IPS-NIHi7 (cell line): ENCODE results near the gene THBD.

Experiments used
- DNase-seq: peaks from one replicate; pipeline ENCODE4 v3.0.0; 2012; ENCODE audit warnings: mixed read lengths; ENCODE audit errors: extremely low spot score

The THBD gene

DNA sequence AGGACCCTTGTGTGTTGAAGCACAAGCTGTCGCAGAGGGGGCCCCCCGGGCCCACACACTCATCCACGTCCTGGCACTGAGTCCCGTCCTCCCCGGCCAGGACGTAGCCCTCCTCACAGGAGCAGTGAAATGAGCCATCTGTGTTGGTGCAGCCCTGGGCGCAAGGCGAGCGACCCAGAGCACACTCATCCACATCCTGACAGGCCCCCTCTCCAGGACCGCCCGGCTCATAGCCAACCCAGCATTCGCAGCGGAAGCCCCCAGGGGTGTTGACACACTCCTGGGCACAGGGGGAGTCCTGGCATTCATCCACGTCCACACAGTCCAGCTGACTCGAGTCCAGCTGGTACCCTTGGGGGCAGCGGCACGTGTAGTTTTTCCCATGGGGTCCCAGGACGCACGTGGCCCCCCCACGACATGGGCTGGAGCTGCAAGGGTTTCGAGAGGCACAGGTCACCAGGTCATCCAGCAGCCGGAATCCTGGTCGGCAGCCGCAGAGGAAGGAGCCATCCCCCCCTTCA lies 35.4 kb upstream of the THBD start:
- DNase-seq, result no peak

DNA sequence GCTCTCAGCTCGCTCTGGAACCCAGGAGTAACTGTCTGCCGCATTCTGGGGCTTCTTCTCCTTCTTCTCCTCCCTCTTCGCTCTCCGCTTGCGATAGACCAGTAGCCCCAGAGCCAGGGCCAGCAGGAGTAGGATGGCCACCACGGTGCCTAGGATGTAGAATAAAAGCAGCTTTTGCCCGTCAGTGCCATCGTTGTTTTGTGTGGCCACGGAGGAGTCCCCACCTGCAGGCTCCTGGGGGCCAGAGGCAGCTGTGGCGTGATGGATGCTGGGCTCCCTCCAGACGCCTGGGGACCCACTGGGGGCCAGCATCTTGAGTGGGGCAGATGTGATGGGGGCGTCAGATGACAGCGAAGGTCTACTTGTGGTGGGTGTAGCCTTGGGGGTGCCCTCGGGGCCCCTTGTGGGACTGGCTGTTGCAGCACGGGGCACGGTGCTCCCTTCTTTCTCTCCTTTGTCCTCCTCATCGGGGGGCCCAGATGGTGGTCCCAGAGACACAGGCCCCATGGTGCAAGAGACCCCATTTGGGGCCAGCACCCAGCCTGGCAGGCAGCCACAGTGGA lies 34.9 kb upstream of the THBD start:
- no peak for DNase-seq

DNA sequence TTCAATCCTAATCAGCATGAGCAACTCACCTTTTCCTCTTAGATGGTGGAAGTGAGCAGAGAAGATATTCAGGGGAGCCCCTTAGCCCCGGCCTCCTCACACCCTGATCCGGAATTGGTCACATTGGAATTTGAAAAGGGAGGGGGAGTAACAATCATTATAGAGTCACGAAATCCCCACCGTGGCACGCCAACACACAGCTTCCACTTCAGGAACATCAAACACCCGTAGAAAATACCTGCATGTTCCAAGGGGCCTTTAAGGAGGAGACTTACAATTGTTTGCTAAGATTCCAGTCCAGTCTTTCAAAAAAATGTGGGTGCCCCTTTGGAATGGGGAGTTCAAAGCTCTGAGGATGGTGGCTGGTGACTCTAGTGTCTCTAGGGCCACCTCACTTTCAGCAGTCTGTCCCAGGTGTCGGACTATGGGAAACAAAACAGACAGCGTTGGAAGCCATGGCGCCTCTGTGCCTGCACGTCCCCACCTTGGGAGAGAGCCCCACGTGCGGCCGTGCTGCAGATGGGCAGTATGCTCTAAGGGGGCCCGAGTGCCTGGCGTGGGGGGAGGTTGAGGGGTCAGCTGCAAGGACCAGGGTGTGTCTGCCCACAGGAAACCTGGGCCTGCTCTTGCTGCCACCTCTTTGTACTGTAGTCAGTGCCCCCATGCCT lies 34.2 kb upstream of the THBD start:
- no peak for DNase-seq

DNA sequence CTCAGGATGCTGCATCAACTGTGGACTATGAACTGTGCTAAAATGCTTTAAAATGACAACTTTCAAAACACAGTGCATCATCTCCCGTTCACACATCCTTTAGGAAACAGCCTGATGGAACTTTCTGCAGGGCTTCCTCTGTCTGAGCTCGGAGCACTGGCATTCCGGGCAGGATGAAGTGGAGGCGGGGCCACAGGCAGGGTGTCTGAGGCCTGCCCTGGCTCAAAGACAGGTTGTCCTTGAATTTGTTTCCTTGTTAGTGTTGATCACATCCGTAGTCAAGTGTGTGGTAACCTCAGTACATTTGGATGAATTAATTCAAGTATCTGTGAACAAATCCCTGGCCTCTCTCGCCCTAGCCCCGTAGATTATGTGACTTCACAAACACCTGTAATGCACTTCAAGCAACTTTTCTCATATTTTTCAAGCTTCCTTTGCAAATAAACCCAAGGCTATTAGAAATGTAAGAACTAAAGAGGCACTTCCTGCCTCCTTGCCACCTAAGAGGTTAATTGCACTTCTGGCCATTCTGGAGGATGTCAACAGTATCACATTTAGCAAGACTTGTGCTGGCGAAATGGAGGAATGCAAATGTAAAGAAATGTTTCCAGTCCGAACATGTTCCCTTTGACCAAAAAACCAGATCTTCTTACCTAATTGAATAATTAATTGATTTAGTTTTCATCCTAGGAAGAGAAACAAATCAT lies 33.5 kb upstream of the THBD start:
- peak; percentile 59 for DNase-seq

DNA sequence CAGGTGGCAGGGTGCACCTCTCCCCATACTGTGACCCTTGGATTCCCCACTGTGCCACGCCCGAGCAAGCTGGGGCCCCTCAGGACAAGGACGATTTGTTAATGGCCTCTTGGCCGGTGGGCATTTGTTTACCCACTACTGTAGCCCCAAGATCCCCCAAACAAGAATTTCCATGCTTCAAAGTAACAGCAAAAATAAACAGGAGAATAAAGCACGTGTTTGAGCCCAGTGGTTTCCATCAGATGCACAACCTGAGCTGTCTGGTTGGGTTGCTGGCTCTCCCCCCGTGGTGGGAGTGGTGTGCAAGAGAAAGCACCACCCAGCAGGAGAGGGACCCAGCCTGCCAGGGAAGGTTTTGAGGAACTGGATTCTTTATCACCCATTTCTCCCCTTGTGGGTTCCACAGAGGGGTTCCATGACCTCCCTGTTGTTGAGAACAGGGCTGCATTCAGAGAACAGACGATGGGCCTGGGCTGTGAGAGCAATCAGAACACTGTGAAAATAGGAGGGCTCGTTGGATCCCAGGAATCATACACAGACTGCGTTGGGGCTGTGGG lies 31.9 kb upstream of the THBD start:
- DNase-seq, result no peak

DNA sequence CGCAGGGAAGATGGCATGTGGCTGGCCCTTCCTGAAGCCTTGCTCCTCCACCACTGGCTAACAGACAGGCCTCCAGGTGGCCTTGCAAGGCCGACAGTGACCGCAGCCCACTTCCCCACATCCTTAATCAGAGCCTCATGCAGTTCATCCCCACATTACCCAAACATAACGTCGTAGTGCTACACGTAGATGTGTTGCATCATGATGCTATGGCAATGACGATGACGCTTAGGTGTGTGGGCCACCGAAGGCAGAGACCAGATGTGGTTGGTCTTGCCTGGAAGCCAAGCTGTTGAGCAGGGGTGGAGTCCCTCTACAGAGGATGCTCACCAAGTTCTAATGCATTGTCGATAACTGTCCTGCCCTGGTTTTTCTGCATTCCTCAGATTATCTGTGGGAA lies 31.0 kb upstream of the THBD start:
- no peak for DNase-seq

DNA sequence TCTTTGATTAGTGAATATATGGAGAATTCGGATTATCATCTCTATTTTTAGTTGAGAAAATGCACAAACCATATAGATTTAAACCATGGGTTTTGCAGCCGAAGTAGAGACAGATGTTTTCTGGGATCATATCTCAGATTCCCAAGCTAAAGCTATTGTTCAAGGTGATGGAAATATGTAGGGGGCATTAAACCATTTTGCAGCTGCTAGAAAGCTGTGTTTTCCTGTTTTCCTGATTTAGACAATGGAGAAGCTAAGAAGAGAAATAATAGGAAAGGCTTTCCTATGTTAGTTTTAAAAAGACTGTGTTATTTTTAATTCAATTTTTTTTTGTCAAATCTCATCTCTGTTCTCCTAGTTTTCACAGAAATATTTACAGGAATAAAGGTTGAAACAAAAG lies 30.5 kb upstream of the THBD start:
- no peak for DNase-seq

DNA sequence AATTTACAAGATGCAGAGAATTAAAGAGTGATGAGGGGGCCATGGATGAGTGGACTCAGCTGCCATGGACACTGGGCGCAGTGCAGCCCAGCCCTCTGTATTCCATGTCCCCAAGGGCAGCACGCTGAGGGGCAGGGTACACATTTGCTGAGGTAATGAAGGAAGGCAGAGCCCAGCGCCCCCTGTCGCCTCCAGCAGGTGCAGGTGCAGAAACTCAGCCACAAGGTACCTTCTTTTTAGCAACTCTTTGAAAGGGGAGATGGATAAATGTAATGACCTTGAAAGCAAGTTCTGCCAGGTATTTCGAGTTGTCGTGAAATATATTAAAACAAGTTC lies 29.5 kb upstream of the THBD start:
- peak; percentile 58 for DNase-seq

DNA sequence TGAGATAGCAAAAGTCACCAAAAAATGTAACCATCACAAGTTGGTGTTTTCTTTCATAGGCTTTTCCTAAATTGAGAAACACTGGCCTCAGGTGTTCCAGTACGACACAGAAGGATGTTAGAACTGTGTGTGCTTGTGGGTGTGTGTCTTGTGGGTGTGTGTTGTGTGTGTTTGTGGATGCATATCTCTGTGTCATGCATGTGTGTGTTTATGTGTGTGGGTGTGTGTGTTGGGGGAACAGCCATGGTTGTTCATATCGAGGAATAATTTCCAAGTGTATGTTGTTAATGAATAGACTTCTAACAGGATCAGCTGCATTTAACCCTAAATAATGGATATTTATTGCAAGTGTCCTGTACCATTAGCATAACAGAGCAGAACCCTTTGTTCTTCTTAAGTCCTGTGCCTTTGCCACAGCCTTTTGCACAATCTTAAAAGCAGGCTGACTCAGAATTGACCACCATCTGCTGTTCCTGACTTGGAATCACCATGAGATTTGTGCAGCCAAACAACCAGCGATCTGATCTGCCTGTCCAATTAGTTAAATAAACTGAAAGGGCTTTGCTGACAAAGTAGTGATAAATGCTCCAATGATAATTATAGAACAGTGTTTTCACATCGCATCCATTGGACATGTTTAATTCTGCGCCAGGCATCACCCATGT lies 29.0 kb upstream of the THBD start:
- no peak for DNase-seq

DNA sequence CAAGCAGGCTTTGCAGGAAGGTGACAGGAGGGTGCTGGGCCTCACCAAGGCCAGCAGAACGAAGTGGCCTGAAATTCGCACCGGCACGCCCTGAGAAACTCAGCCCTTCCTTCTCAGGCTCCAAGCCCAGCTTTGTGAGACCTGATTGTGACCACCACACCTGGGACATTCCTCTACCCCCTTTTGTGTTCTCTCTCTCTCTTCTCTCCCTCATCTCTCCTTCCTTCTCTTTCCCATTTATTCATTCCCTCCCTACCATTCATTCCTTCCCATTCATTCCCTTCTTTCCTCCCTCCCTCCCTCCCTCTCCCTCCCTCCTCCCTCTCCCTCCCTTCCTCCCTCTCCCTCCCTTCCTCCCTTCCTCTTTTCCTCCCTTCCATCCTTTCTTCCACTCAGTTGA lies 27.8 kb upstream of the THBD start:
- DNase-seq, result no peak

DNA sequence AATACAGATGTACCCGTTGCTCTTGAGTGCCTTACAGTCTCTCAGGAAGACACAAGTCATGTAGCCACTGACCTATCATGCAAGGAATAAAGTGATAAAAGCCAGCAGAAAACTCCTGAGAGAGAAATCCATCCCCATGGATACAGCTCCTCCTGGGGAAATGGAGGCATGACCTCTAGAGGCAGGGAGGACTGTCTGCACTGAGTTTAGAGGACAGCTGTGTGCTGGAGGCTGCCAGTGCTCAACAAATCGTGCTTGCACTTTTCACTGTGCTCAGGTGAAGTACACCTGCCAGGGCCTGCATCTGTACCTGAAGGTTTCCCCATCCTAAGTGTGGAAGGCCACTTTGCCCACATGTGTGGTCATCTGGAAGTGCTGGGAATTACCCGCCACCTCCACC lies 24.6 kb upstream of the THBD start:
- no peak for DNase-seq

DNA sequence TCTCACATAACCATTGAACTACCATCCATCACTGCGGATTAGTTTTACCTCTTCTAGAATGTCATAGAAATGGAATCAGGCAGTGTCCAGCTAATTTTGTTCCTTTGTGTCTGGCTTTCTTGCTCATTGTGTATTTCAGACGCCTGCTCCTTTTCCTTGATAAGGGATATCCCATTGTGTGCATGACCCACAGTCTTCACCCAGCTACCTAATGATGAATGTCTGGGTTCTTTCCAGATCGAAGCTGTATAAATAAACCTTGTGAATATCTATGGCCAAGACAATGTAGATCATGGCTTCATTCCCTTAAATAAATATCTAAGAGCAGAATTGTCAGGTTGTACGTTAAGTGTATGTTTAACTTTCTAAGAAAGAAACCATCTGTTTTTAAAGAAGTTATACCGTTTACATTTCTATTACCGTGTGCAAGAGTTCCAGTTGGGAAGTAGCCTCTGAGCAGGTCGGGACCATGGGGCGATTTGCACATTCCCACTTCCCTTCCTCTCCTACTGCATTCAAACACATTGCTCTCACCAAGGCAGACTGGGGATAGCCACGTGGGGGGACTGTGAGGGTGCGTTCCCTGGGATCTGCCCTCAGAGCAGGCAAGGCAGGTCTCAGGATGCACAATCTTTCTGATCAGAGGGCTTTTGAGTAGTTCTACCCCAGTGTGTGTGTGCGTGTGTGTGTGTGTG lies 23.6 kb upstream of the THBD start:
- no peak for DNase-seq

DNA sequence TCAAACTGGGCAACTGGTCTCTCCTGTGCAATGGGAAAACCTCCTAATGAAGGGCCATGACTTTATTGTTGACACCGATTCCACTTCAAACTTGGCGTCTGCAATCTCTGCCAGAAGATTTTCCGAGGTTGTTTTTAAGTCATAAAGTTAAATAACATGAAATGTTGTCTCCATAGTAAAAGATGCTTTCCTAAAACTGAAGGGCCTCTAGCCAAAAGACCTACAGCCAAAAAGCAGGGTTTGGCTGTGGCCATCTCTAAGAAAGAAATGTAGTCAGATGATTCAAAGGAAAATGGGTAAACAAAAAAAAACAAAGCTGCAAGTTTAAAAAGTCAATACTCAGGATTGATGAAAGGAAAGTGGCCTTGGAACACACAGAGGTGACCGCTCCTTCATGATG lies 22.5 kb upstream of the THBD start:
- DNase-seq, result no peak

DNA sequence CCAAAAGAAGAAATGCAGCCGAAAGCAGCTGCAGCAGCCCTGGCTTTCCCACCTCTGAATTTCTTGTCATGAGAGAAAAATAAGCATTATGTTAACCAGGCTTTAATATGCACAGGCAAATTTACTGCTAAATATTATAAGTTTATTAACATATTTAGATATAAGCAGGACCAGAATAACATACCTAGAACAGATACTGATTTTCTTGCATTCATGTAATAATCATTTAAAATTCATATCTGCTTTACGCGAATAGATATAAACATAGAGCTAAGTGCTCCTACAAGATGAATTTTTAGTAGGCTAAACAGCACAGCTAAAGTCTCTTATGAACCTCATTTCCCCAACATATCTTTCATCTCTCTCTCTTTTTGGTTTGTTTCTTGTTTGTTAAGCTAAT lies 21.9 kb upstream of the THBD start:
- no peak for DNase-seq

DNA sequence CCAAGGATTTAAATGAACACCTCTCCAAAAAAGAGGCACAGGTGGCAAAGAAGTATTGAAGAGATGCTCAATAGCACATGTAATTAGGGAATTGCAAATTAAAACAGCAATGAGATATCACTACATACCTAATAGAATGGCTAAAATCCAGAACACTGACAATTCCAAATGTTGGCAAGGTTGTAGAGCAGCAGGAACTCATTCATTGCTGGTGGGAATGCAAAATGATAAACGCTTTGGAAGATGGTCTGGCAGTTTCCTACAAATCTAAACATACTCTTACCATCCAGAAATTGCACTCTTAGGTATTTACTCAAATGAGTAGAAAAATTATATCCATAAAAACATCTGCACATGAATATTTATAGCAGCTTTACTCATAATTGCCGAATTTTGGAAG lies 19.6 kb upstream of the THBD start:
- no peak for DNase-seq

DNA sequence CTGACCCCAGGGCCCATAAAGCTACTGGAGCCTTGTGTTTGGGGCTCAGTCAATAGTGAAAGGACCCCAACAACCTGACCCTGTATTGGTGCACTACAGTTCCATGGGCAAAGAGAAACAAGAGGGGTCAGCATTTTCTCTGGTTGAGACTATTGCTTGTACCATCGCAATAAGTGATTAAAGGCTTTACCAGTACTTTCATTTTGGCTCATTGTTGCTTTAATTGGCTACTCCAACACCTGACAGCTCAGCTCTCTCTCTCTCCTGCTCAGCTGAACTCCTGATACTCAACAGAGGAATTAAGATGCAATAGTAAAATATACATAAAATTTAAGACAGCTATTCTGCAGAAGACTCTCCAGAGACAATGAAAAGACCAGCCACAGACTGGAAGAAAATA lies 18.8 kb upstream of the THBD start:
- DNase-seq, result no peak

DNA sequence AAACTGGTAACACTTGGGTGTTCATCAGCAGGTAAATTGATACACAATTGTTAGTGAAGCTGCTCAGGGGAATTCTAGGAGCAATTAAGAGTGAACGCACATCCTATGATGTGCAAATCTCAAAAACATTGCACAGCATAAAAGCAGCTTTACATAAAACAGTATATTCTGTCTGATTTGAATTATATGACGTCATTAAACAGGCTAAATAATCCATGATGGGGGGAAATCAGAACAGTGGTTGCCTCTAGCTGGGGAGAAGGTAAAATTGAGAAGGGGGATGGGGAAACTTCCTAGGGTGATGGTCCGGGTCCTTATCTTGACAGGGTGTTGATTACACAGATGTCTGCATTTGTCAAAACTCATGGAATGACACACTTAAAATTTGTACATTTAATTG lies 17.3 kb upstream of the THBD start:
- DNase-seq, result no peak

DNA sequence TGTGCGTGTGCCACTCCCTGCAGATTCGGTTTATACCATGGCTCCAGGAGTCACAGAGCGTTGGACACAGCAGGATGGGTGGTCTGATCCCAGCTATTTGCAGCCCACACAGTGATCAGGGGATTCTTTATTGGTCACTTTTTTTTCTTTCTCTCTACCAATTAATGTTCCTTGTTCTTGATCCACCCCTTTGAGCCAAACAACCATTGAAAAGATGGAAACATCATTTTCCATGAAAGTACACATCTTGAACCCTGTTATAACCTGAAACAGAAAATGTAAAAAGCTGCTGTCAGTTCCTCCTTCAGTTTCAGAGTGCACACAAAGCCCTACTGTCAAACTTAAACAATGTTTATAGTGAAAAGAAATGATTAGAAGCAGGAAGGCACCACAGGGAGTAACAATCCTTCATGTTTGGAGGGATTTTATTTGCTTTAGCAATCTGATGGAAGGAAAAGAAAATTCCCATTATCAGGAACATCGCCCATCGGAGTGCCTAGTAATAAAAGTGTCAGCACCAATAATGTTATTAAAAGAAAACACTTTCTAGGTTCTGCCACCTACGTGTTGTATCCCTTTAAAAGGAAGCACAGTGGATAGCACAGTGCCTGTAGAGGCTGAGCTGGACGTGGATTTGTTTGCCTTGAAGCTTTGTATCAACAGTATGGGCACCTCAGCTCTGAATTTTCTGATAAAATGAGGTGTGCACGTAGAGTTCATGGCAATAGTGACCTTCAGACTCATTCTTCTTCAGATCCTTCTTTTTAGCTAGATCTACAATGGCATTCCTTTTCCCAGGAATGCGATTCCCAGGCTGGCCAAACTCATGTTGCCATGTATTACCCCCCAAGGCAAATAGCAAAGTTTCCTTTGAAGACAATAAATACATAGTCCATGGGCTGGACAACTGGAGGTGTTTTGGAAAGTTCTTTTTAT lies 16.1 kb upstream of the THBD start:
- DNase-seq, result no peak

DNA sequence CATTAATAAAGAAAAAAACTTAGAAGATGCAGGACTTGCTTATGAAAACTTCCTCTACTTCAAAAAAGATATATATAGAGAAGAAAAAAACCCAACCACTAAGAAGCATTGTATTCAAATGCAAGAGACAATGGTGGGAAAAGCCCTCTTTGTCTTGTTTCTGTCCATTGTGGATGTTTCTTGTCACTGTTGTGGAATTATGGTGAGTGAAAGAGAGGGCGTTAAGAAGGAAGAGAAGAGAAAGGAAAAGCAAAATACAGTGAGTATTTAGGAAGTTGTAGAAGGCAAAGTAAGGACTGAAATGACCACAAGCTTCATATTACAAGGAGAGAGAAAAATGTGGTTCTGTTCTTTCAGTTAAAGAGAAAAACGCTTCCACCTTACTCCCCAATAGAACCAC lies 14.1 kb upstream of the THBD start:
- DNase-seq, result no peak

DNA sequence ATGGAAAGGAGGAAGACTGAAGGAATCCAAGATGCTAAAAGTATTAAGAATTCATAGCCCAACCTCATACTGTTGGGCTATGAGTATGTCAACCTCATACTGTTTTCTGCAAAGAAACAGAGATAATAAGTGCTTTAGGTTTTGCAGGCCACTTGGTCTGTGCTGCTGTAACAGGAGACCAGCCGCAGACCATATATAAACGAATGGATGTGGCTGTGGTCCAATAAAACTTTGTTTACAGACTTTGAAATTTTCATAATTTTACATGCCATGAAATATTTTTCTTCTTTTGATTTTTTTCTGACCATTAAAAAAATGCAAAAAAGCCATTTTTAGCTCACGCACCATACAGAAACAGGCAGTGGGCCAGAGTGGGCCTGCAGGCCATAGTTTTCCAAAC lies 13.7 kb upstream of the THBD start:
- no peak for DNase-seq

DNA sequence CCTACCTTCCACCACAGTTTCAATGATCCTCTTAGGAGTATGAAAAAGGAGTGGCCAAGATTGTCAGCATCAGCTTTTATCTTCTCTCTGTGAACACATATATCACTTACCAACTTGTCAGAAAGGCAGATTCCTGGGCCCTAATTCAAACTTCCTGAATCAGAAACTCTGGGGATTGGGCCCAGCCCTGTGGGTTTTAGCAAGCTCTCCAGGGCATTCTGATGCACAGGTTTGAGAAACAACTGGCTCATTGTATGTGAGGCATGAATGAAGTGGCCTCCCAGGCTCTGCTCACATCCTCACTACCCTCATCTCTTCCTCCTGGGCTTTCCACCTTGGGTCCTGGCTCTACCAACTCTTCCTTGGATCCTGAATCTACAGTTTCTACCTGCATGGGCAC lies 13.2 kb upstream of the THBD start:
- no peak for DNase-seq
